ENCODE data around the gene FBXL20.
A peak's percentile ranks its signal among the peaks of the same experiment; 100 is the strongest.
"Not testable (repeated sequence)": the region's sequence is repeated elsewhere in the genome, so short reads cannot be mapped to it uniquely, and the experiment has no call there.

The FBXL20 gene

DNA sequence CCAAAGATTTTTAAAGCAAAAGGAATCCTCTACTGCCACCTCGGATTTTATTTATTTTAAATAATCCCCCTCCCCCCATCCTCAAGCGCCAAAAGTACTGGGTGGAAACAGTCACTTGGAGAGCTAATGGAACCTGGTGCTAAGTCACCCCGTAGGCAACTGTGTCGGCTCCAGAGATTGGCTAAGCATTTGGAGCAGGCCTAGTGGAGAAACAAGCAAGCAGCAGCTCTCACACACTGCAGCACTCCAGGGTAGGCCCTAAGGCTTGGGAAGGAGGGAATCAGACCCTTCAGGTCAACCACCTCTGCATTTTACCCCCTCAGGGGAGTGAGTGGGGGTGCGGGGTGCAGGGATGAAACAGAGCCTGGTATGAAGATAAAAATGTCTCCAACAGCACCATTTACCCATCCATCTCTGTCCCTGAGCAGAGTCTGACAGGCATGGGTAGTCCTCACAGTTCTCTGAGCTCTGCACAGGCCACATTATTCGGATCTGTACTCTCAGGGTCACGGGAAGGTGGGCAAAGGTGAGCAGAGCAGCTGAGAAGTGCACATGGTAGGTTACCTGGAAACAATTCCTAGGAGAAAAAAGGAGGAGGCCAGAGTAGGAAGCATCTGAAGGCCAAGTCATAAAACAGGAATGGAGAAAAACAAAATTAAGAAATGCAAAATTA is 148.5 kb downstream of the FBXL20 start:
- peak in 1 of 2 donors; percentile 20 for DNase-seq
- Histone ChIP-seq H3K9me3 (no peaks in the 10 kb centered on the region), H3K27ac (no peak overlapping the region), H3K4me3 (no peak overlapping the region), H3K4me1 (no peaks in the 10 kb centered on the region), H3K27me3 (no peaks in the 10 kb centered on the region), H3K36me3 (peaks cover 12 to 43% (median 35%) of the 10 kb centered on the region in 3 donors)
- TF ChIP-seq, protein P1, sequence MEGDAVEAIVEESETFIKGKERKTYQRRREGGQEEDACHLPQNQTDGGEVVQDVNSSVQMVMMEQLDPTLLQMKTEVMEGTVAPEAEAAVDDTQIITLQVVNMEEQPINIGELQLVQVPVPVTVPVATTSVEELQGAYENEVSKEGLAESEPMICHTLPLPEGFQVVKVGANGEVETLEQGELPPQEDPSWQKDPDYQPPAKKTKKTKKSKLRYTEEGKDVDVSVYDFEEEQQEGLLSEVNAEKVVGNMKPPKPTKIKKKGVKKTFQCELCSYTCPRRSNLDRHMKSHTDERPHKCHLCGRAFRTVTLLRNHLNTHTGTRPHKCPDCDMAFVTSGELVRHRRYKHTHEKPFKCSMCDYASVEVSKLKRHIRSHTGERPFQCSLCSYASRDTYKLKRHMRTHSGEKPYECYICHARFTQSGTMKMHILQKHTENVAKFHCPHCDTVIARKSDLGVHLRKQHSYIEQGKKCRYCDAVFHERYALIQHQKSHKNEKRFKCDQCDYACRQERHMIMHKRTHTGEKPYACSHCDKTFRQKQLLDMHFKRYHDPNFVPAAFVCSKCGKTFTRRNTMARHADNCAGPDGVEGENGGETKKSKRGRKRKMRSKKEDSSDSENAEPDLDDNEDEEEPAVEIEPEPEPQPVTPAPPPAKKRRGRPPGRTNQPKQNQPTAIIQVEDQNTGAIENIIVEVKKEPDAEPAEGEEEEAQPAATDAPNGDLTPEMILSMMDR (IDR thresholded peaks at IDR 0.05): no peak
- intact Hi-C loops (cut with DNase I; ENCODE audit: low total_unique reads): loop anchor here (10.0 kb wide), 1 partner anchor 152 kb away; the partner anchor contains the start of gene FBXL20

DNA sequence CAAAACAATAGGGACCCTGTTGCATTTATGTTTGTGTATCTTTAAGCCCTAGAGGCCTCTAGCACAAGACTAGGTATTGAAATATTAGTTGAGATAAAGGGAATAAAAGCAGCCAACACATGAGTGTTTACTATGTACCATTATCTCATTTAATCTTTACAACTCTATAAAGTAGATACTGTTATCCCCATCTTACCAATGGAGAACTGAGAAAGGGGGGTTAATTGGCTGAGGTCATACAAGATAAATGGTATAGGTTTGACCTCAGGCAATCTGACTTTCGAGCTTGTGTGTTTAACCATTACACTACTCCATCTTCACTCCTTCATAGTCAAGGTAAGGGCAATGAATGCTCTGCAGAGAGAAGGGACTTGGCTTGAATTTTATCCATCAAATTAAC is 149.4 kb downstream of the FBXL20 start:
- H3K27me3 ChIP-seq: no peaks in the 10 kb centered on the region
- no peak overlapping the region for H3K4me3 ChIP-seq
- H3K27ac ChIP-seq: no peak overlapping the region
- H3K9me3 ChIP-seq: no peaks in the 10 kb centered on the region
- no peaks in the 10 kb centered on the region for H3K4me1 ChIP-seq
- no peak for DNase-seq
- peaks cover 8 to 34% (median 29%) of the 10 kb centered on the region in 3 donors for H3K36me3 ChIP-seq
- TF ChIP-seq, protein P1 (IDR thresholded peaks at IDR 0.05): no peak
- intact Hi-C loops (cut with DNase I; ENCODE audit: low total_unique reads): loop anchor here (10.0 kb wide), 1 partner anchor 153 kb away; the partner anchor contains the start of gene FBXL20

DNA sequence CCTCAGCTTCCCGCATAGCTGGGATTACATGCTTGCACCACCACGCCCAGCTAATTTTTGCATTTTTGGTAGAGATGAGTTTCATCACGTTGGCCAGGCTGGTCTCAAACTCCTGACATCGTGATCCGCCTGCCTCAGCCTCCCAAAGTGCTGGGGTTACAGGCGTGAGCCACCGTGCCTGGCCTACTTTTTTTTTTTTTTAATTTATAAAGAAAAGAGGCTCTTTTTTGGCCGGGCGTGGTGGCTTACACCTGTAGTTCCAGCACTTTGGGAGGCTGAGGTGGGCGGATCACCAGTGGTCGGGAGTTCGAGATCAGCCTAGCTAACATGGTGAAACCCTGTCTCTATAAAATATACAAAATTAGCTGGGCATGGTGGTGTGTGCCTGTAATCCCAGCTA is 151.3 kb downstream of the FBXL20 start:
- not testable (repeated sequence) for H3K27me3 ChIP-seq, H3K4me1 ChIP-seq, H3K4me3 ChIP-seq, H3K9me3 ChIP-seq, H3K27ac ChIP-seq
- intact Hi-C loops (cut with DNase I; ENCODE audit: low total_unique reads): loop anchor here (10.0 kb wide), 1 partner anchor 155 kb away; the partner anchor contains the start of gene FBXL20
- peaks cover 8 to 22% (median 16%) of the 10 kb centered on the region in 3 donors for H3K36me3 ChIP-seq
- DNase-seq: peak in 1 of 2 donors; percentile 32

- TF ChIP-seq, protein P1 (IDR thresholded peaks at IDR 0.05): no peak
Measured at GRCh38 chr17:39246274-39246673, 155.2 kb downstream of the FBXL20 start.

DNA sequence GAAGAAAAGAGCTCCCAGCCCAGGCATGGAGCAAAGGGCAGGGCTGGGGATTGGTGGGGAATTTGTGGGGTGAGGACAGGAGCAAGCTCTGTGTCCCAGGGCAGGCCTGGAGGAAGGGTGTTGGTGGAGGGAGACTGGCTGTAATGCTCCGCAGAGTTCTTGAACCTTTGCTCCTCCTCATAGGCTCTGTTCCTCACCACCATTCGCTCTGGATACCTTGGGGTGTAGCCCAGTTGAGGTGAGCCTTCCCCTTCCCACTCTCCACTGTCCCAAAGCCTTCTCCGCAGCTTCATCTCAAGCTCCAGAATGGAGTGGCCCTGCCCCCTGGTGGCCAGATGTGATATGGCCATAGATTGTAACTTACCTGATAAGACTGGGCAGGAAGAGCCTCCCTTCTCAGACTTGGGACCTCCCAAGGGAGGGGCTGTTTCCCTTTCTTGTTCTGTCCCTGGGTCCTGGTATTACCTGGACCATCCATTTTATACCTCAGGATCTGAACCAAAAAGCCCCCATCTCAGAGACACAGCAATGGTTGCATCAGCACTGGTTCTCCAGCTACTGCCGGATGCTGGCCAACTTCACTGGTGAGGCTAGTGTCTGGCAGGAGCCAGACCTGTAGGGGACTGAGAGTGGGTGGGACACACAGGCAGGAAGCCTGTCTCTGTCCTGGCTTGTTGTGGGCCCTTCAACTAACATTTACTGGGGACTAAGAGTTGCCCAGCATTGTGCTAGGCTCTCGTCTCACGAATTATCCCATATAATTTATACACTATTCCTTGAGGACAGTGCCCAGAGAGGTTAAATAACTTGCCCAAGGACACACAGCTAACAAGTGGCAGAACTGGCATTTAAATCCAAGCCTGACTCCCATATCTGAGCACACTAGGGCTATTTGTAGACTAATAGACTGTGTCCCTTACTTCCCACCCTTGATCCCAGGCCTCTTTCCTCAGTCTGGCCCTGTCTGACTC is 156.5 kb downstream of the FBXL20 start:
- peak; percentile 89 to 90 for DNase-seq
- H3K27ac ChIP-seq: no peak overlapping the region
- TF ChIP-seq, protein P1 (IDR thresholded peaks at IDR 0.05): peak; percentile 91 to 93

More at GRCh38 chr17:39246274-39246673, 155.2 kb downstream of the FBXL20 start:
- no peak overlapping the region for H3K27ac ChIP-seq
- H3K4me3 ChIP-seq: no peak overlapping the region
- no peaks in the 10 kb centered on the region for H3K36me3 ChIP-seq
- intact Hi-C loops (cut with DNase I; ENCODE audit: low total_unique reads): loop anchor here (10.0 kb wide), 1 partner anchor 261 kb away; no protein-coding TSS in a partner anchor
- H3K9me3 ChIP-seq: no peaks in the 10 kb centered on the region
- DNase-seq: peak in 1 of 2 donors; percentile 29
- H3K4me1 ChIP-seq: peaks cover 0 to 11% (median 0%) of the 10 kb centered on the region in 4 donors
- no peaks in the 10 kb centered on the region for H3K27me3 ChIP-seq

More for the DNA sequence above, 156.5 kb downstream of the FBXL20 start:
- intact Hi-C loops (cut with DNase I; ENCODE audit: low total_unique reads): loop anchor here (5.0 to 10.0 kb wide), 2 partner anchors 38 to 260 kb away; no protein-coding TSS in a partner anchor
- peaks cover 0 to 11% (median 0%) of the 10 kb centered on the region in 4 donors for H3K4me1 ChIP-seq
- no peaks in the 10 kb centered on the region for H3K9me3 ChIP-seq
- H3K4me3 ChIP-seq: no peak overlapping the region
- no peaks in the 10 kb centered on the region for H3K36me3 ChIP-seq
- H3K27me3 ChIP-seq: peaks cover 0 to 2% of the 10 kb centered on the region in 2 donors
